Measurements from ENCODE around the gene ZBTB7C. TPM values are rescaled to one million over a fixed set of nuclear protein-coding genes. Genes with fewer than 3 reads are reported as not detected.

ZBTB7C gene
- total and polyA plus RNA-seq, 2 donors (not counting 1 experiment from before 2014, with no cell fraction given) = not detected

GRCh38 chr18:48292229-48292628 is 117.0 kb downstream of the ZBTB7C start:
- Histone ChIP-seq H3K27me3 (replicated peaks in 1 of 4; ENCODE audit: control extremely low read depth in 1 of 4, control insufficient read depth in 3 of 4, insufficient read depth in 4 of 4, low read length in 3 of 4) (no peaks in the 10 kb centered on the region), H3K9ac (ENCODE audit: low read length) (no peak overlapping the region), H3K79me2 (ENCODE audit: control insufficient read depth, insufficient read depth, low read length) (no peaks in the 10 kb centered on the region), H3K4me3 (ENCODE audit: control extremely low read depth in 1 of 5, extremely low read depth in 1 of 5, insufficient read depth in 1 of 5, low read depth in 2 of 5, low read length in 4 of 5) (no peak overlapping the region), H3K27ac (ENCODE audit: low read length in 2 of 2) (no peak overlapping the region), H3K36me3 (replicated peaks in 1 of 2; ENCODE audit: control extremely low read depth in 1 of 2, control insufficient read depth in 1 of 2, extremely low read depth in 1 of 2, insufficient read depth in 2 of 2, low read length in 1 of 2) (no peaks in the 10 kb centered on the region), H2AFZ (ENCODE audit: insufficient read depth, low read depth, low read length, poor library complexity, severe bottlenecking) (no peak overlapping the region), H4K20me1 (ENCODE audit: control insufficient read depth, insufficient read depth, low read length, poor library complexity, severe bottlenecking) (no peaks in the 10 kb centered on the region), H3K4me1 (ENCODE audit: control insufficient read depth in 2 of 2, insufficient read depth in 2 of 2, low read length in 2 of 2) (no peaks in the 10 kb centered on the region), H3K9me3 (ENCODE audit: control extremely low read depth in 1 of 3, control insufficient read depth in 2 of 3, insufficient read depth in 1 of 3, low read length in 2 of 3) (peaks cover 0 to 6% (median 0%) of the 10 kb centered on the region in 3 donors), H3K4me2 (replicated peaks; ENCODE audit: low read depth, low read length, poor library complexity, severe bottlenecking) (no peak overlapping the region)
- Mint-ChIP-seq H3K9me3 (ENCODE audit: insufficient read depth) (no peaks in the 10 kb centered on the region), H3K27ac (no peak overlapping the region), H3K4me3 (no peak overlapping the region), H3K27me3 (no peaks in the 10 kb centered on the region), H3K4me1 (no peaks in the 10 kb centered on the region)
- intact Hi-C loops (cut with micrococcal nuclease) = no loop called here
- DNase-seq (no peak), ATAC-seq (ENCODE audit: low read depth) (no peak)
- ChIA-PET CTCF (no interaction called here), POLR2A (no interaction called here)
- TF ChIP-seq CTCF (IDR thresholded peaks at IDR 0.05) (no peak), EZH2 (IDR thresholded peaks at IDR 0.05; ENCODE audit: borderline replicate concordance, insufficient read depth, low read depth, low read length, poor library complexity, severe bottlenecking) (no peak)
- WGBS (ENCODE audit: insufficient coverage) = 87% methylated on average over 2 of the region's 4 CpGs

- no peak overlapping the region for H3K27ac Mint-ChIP-seq
- Histone ChIP-seq H3K79me2 (ENCODE audit: control insufficient read depth, insufficient read depth, low read length) (no peaks in the 10 kb centered on the region), H3K4me3 (ENCODE audit: control extremely low read depth in 1 of 5, extremely low read depth in 1 of 5, insufficient read depth in 1 of 5, low read depth in 2 of 5, low read length in 4 of 5) (no peak overlapping the region), H4K20me1 (ENCODE audit: control insufficient read depth, insufficient read depth, low read length, poor library complexity, severe bottlenecking) (no peaks in the 10 kb centered on the region), H3K4me1 (ENCODE audit: control insufficient read depth in 2 of 2, insufficient read depth in 2 of 2, low read length in 2 of 2) (no peaks in the 10 kb centered on the region), H2AFZ (ENCODE audit: insufficient read depth, low read depth, low read length, poor library complexity, severe bottlenecking) (no peak overlapping the region), H3K9ac (ENCODE audit: low read length) (no peak overlapping the region), H3K9me3 (ENCODE audit: control extremely low read depth in 1 of 3, control insufficient read depth in 2 of 3, insufficient read depth in 1 of 3, low read length in 2 of 3) (peaks cover 0 to 6% (median 0%) of the 10 kb centered on the region in 3 donors), H3K4me2 (replicated peaks; ENCODE audit: low read depth, low read length, poor library complexity, severe bottlenecking) (no peak overlapping the region), H3K27me3 (replicated peaks in 1 of 4; ENCODE audit: control extremely low read depth in 1 of 4, control insufficient read depth in 3 of 4, insufficient read depth in 4 of 4, low read length in 3 of 4) (no peaks in the 10 kb centered on the region), H3K36me3 (replicated peaks in 1 of 2; ENCODE audit: control extremely low read depth in 1 of 2, control insufficient read depth in 1 of 2, extremely low read depth in 1 of 2, insufficient read depth in 2 of 2, low read length in 1 of 2) (no peaks in the 10 kb centered on the region), H3K27ac (ENCODE audit: low read length in 2 of 2) (no peak overlapping the region)
- intact Hi-C loops (cut with micrococcal nuclease) = no loop called here
- H3K27me3 Mint-ChIP-seq = no peaks in the 10 kb centered on the region
- no peak for ATAC-seq (ENCODE audit: low read depth)
- no peak overlapping the region for H3K4me3 Mint-ChIP-seq
- TF ChIP-seq CTCF (IDR thresholded peaks at IDR 0.05) = no peak
- TF ChIP-seq EZH2 (IDR thresholded peaks at IDR 0.05; ENCODE audit: borderline replicate concordance, insufficient read depth, low read depth, low read length, poor library complexity, severe bottlenecking) = no peak
- no peaks in the 10 kb centered on the region for H3K4me1 Mint-ChIP-seq
- 96% methylated on average over 4 of the region's 13 CpGs for WGBS (ENCODE audit: insufficient coverage)
- DNase-seq = no peak
- no peaks in the 10 kb centered on the region for H3K9me3 Mint-ChIP-seq (ENCODE audit: insufficient read depth)
- CTCF ChIA-PET = no interaction called here
- POLR2A ChIA-PET = no interaction called here
Observed at GRCh38 chr18:48290162-48290926, 118.8 kb downstream of the ZBTB7C start.

Data from B cell (primary cell).